Omental fat pad (tissue), 4 donors: ENCODE results near the gene TLR10. TPM values are rescaled to one million over a fixed set of nuclear protein-coding genes. Genes with fewer than 3 reads are reported as not detected.
"Not testable (repeated sequence)": the region's sequence is repeated elsewhere in the genome, so short reads cannot be mapped to it uniquely, and the experiment has no call there.

Experiments used
- ATAC-seq: fragments of 150-250 bp; one replicate; pipeline ENCODE4 v1.9.1; 2016; ENCODE audit warnings: mild to moderate bottlenecking, moderate library complexity; ENCODE audit not compliant: low FRiP score
- DNase-seq: peaks from one replicate; pipeline ENCODE4 v3.0.0-alpha.2; 2019; ENCODE audit warnings: low spot score
- total RNA-seq, 4 donors: library from RNA; depleted of rRNA; stranded (reverse); fragments of >200 nt; gene quantifications; one replicate each; pipeline ENCODE4 v1.1.0, GENCODE V29; 2016
- TF ChIP-seq, protein P1 (sequence below), 3 donors: fragments of 450-650 bp; IDR thresholded peaks; one replicate each; pipeline ENCODE4 v1.5.1; 2016 to 2017; ENCODE audit warnings: antibody characterized with exemption in 3 of 3, mild to moderate bottlenecking in 3 of 3, moderate library complexity in 2 of 3

TLR10 gene
- total RNA-seq, 4 donors from 2014 or later: 0.12 to 2.5 (median 0.33) TPM

DNA sequence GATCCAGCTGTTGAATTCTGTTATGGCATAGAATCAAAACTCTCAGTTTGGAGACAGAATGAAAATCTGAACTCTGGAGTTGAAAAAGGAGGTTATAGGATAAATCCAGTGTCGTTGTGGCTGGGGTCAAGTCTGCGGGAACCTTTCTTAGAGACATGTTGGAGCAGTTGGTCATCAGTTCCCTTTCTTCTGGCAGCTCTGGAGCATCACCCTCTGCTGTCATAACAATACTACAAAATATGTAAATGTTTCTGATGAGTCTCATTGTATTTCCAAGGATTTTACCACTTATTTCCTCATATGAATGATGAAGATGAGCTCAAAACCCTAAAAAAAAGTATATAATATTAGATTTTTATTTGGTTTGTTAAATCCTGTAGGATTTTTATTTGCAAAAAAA lies 7.5 kb downstream of the TLR10 start:
- TF ChIP-seq, protein P1, sequence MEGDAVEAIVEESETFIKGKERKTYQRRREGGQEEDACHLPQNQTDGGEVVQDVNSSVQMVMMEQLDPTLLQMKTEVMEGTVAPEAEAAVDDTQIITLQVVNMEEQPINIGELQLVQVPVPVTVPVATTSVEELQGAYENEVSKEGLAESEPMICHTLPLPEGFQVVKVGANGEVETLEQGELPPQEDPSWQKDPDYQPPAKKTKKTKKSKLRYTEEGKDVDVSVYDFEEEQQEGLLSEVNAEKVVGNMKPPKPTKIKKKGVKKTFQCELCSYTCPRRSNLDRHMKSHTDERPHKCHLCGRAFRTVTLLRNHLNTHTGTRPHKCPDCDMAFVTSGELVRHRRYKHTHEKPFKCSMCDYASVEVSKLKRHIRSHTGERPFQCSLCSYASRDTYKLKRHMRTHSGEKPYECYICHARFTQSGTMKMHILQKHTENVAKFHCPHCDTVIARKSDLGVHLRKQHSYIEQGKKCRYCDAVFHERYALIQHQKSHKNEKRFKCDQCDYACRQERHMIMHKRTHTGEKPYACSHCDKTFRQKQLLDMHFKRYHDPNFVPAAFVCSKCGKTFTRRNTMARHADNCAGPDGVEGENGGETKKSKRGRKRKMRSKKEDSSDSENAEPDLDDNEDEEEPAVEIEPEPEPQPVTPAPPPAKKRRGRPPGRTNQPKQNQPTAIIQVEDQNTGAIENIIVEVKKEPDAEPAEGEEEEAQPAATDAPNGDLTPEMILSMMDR (IDR thresholded peaks at IDR 0.05): no peak
- DNase-seq: no peak
- no peak for ATAC-seq

DNA sequence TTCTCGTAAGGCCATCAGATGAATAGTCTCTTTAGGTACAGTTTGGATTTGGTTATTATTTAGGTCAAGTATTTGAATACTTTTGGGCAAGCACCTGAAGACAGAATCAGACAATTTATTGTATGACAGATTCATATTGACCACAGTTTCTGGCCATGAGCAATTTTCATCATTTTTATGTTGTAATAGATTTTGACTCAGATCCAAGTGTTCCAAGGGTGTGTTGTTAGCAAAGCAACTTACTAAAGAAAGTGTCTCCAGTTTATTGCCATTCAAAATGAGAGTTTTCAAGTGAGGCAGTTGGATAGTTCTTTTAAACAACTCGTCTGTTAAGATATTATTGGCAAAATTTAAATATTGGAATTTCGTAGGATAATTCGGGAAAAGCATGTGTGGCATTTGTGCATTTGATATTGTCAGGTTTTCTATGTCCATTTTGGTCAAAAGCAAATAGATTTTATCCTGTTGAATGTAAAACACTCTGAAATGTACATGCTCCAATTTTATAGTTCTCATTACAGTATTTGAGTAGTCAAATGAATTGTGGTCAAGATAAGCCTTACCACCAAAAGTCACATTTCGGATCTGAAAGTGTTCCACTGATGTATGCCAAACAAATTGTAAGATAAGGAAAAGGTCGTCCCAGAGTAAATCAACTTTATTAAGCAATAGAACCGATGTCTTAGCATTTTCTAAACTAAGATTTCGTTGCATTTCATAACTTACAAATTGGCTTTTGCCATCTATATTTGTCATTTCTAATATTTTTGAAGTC lies 8.4 kb downstream of the TLR10 start:
- TF ChIP-seq, protein P1 (IDR thresholded peaks at IDR 0.05): no peak
- ATAC-seq: no peak
- no peak for DNase-seq

DNA sequence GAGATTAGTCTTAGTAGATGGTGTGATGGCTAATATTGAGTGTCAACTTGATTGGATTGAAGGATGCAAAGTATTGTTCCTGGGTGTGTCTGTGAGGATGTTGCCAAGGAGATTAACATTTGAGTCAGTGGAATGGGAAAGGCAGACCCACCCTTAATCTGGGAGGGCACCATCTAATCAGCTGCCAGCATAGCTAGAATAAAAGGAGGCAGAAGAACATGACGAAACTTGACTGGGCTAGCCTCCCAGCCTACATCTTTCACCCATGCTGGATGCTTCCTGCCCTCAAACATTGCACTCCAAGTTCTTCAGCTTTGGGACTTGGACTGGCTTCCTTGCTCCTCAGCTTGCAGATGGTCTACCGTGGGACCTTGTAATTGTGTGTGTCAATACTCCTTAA lies 12.5 kb downstream of the TLR10 start:
- not testable (repeated sequence) for ATAC-seq, DNase-seq

DNA sequence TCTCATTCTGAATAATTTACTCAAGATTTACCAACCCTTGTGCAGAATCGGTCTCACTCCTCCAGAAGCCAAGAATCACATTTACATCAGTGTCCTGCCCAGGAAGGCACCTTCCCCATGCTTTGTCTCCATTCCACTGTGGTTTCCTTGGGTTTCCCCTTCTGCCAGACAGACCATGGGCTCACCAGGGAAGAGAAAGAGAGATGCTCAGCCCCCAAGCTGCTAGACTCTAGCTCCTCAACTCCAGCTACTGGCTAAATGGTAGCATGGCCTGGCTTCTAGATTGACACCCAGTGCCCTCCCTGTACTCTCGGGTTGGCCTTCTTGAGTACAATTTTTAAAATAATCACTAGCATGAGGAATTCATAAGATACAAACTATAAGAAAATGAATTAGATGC lies 12.9 kb downstream of the TLR10 start:
- no peak for ATAC-seq
- TF ChIP-seq, protein P1 (IDR thresholded peaks at IDR 0.05): no peak

DNA sequence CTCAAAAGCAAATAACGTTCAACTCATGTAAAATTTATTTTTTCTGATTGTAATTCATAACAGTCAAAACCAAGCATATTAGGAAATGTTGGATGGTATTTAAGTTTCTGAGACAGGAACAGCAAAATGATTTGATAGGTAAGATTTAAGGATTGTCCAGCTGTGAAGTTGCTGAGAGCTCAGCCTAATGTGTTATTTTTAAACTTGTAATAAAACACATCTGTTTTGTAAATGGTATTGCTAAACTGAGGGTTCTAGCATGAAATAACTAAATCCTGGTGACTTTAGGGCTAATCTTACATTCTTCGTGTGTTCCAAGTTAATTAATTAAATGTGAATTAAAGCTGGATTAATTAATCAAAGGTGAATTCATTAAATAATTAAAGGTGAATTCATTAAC lies 13.3 kb downstream of the TLR10 start:
- no peak for DNase-seq
- TF ChIP-seq, protein P1 (IDR thresholded peaks at IDR 0.05): no peak
- no peak for ATAC-seq

More for the DNA sequence above, 12.9 kb downstream of the TLR10 start:
- no peak for DNase-seq

DNA sequence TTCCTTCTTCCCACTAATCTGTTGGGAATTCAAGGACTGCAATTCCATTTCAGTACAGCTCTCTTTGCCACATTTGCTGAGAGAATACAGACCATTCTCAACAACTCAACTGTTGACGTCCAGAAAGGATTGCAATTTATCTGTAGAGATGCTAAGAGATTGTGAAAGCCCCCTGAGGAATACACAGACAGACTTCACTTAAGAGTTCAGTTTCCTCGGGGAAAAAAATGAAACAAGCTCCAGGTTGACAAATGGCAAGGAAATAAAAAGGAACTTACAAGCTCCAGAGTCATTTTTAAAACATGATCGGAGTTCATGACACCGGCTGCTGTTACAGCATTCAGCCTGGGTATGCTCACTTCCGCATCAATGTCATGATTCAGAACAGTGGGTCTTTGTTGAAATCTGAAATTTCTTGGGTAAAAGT lies 13.8 kb downstream of the TLR10 start:
- TF ChIP-seq, protein P1 (IDR thresholded peaks at IDR 0.05): no peak
- DNase-seq (no peak), ATAC-seq (peak; percentile 44)

DNA sequence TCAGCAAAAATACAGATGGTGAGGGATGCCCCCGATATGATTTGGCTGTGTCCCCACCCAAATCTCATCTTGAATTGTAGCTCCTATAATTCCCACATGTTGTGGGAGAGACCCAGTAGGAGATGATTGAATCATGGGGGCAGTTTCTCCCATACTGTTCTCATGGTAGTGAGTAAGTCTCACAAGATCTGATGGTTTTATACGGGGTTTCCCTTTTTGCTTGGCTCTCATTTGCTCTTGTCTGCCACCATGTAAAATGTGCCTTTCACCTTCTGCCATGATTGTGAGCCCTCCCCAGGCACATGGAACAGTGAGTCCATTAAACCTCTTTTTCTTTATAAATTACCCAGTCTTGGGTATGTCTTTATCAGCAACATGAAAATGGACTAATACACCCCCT lies 15.8 kb downstream of the TLR10 start:
- DNase-seq, ATAC-seq: not testable (repeated sequence)

DNA sequence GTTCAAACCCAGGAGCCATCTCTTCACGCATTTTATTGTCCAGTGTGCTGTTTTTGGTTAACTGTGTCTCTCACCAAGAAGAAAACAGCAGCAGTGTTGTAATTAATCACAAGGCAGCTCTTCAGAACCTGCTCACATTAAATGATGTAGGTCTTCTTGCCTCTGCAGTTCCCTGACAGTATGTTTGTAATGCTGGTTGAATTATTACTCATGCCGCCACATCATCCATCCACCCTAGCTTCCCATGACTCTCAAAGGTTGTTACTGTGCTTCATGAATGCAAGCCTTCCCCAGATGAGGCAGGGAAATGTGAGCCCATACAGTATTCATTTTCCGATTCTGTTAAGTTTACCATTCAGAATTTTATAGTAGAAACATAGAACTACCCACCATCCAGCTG lies 17.4 kb downstream of the TLR10 start:
- ATAC-seq: no peak

More for the DNA sequence above, 17.4 kb downstream of the TLR10 start:
- TF ChIP-seq, protein P1 (IDR thresholded peaks at IDR 0.05): no peak
- no peak for DNase-seq
